ENCODE results near the gene CHD5.

DNA sequence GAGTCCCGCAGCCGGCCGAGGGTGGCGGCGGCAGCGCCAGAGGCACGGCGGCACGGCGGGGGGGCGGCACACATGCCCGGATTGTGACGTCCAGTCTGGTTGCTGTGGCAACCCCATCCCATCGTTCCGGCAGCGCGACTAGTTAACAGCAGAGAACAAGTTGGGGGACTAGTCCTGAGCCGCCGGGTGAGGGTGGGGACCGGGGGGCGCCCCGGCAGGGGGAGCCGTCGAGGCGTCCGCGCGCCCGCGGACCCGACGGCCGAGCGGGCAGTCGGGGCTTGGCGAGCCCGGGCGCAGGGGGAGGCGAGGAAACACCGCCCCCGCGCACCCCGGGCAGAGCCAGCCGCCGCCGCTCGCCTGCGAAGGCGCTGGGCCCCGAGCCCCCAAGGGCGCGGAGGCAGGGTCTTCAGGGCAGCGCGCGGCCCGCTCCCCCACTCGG, at the start of gene CHD5:
- TF ChIP-seq, protein P1, sequence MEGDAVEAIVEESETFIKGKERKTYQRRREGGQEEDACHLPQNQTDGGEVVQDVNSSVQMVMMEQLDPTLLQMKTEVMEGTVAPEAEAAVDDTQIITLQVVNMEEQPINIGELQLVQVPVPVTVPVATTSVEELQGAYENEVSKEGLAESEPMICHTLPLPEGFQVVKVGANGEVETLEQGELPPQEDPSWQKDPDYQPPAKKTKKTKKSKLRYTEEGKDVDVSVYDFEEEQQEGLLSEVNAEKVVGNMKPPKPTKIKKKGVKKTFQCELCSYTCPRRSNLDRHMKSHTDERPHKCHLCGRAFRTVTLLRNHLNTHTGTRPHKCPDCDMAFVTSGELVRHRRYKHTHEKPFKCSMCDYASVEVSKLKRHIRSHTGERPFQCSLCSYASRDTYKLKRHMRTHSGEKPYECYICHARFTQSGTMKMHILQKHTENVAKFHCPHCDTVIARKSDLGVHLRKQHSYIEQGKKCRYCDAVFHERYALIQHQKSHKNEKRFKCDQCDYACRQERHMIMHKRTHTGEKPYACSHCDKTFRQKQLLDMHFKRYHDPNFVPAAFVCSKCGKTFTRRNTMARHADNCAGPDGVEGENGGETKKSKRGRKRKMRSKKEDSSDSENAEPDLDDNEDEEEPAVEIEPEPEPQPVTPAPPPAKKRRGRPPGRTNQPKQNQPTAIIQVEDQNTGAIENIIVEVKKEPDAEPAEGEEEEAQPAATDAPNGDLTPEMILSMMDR (IDR thresholded peaks at IDR 0.05) = peak in 1 of 3 experiments; percentile 10
- TF ChIP-seq POLR2A (IDR thresholded peaks at IDR 0.05; ENCODE audit: low read depth) (no peak), POLR2AphosphoS5 (IDR thresholded peaks at IDR 0.05) (no peak)

Data from esophagus muscularis mucosa (tissue), 3 donors.